NCI-H748 (cell line): ENCODE measurements around the gene MCTS1.
"Not testable (repeated sequence)": the region's sequence is repeated elsewhere in the genome, so short reads cannot be mapped to it uniquely, and the experiment has no call there.

ENCODE experiments used
- DNase-seq: peaks from one replicate; lab custom pipeline; 2025; ENCODE audit not compliant: unreplicated experiment; lab: John Stamatoyannopoulos, UW

The MCTS1 gene

DNA sequence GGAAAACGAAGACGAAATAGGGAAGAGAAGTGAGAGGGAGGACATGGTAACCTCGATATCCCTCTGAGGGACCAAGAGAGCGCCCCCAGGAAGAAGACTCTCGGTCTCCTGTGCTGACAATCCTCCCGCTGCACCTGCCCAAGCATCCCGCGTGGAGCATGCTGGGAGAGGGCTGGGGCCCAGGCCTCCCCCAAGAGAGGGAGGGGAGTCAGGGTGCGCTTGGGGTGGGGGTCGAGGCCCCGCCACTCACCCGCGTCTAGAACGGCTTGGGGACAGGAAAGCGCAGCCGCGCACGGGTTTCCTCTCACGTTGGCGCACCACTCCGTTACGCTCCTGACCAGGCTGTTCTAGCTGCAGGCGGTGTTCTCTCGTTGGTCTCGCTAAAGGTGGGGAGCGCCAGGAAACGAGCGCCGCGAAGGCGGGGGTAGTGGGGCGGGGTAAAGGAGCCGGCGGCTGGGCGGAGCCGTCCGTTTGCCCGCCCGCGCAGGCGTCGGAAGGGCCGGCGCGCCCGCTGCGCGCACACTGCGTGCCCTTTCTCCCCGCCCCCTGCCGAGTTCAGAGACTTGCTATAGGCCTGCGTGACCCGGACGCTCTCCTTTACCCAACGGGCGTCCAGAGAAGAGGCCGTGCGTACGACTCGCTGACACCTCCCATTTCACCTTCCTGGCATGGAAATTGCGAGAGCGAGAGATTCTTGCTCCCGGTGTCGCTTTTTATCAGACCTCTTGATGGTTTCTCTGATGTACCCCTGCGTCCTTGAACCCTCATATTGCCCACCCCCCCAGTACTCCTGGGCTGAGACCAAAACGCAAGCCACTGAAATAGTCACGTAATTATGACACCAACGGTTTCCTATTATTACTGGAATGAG is 26.0 kb downstream of the MCTS1 start, which contains the start of gene C1GALT1C1:
Gene C1GALT1C1, minus strand, starts transcription at position 388 of the 871 bp plus-strand sequence. CDS start 2,888 bp downstream, outside the sequence.
- DNase-seq: peak; percentile 99

DNA sequence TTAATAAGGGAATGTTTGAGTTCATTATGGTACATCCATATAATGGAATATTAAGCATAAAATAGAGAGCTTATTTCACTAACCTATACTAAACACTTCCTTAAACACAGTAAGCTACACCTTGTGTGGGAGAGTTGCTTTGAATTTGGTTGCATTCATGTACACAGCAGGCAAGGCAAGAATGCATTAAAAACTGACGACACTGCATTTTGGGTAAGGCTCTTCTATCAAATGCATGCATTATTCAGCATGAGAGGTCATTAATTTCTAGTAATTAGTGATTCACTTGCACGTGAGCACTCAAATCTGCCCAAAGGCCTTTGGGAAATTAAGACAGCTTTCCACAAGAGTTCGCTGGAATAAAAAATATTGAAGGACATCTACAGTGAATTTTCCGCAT is 34.7 kb downstream of the MCTS1 start:
- DNase-seq: no peak

DNA sequence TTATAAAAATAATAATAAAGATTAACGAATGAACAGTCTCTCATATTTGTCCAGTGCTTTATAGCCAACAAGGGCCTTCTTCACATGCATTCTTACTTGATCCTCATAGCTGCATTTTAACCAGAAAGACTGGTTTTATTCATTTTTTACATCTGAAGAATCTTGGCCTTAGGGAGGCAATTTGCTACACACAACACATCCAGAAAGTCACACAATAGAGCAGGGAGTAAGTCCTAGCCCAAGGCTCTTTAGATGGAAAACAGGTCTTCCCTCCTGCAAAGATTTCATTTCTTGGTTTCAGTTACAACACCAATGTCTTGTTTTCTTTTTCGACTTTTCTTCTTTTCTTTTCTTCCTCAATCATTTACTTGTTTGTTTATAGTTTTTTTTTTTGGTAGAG is 39.0 kb downstream of the MCTS1 start:
- DNase-seq: no peak

DNA sequence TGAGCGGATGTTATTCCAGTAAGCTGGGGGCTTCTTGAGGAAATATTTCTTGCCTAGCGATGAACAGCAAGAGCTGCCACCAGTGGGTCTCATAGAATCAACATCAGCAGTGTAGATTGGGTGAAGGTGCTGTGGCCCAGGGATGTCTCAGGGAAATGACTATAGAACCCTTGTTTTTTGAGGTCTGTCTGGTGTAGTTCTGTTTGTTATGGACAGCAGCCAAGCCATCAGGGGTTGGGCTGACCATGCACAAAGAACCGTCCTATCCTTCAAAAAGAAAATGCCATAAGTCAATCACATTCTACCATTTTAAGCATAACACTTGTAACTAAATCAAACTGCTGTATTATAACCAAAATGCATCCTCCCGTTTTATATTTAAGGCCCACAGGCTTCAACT is 43.2 kb downstream of the MCTS1 start:
- no peak for DNase-seq

DNA sequence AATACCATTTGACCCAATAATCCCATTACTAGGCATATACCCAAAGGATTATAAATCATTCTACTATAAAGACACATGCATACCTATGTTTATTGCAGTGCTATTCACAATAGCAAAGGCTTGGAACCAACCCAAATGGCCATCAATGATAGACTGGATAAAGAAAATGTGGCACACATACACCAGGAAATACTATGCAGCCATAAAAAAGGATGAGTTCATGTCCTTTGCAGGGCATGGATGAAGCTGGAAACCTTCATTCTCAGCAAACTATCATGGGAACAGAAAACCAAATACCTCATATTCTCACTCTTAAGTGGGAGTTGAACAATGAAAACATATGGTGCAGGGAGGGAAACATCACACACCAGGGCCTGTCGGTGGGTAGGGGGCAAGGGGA is 48.4 kb downstream of the MCTS1 start:
- not testable (repeated sequence) for DNase-seq

DNA sequence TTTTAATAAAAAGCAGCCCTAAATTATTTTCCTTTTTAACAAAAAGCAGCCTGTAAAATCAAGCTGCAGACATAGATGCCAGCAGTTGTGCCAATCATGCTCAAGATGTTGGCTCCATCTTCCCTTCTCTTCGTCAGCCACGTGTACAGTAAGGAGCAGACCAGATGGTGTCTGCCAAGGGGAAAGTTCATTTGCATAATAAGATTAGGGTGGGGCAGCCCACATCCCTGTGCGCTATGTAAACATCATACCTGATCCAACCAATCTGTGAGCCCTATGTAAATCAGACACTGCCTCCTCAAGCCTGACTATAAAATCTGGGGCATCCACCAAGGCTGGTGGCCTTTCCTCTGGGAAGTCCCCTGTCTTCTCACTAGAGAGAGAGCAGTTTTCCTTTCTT is 49.1 kb downstream of the MCTS1 start:
- DNase-seq: peak; percentile 61

DNA sequence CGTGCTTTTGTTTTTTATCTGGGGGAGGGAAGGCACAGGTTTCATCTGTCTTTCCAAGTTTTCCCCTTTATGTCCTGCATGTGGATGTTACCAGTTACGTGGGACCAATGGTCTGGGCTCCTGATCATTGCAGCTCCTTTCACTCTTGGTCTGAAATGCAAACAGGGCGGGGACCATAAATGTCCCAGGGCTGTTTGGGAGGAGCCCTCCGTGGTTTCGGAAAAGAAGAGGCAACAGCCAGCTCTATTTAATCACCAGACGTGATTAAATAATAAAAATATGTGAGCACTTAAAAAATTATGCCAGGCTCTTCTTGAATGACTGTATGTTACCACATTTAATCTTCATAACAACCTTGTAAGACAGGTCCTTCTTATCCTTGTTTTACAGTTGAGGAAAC is 56.7 kb downstream of the MCTS1 start:
- no peak for DNase-seq
